HL-60/S4 (cell line): ENCODE results near the gene F3.

Experiments
- in situ Hi-C: fragments of 300-500 bp; cut with MboI; formaldehyde crosslinking; loops from 2 replicates; pipeline ENCODE4 v1.14.3; 2022; ENCODE audit warnings: low sequenced_read_pairs

The F3 gene

GRCh38 chr1:94553323-94553730 is 11.8 kb upstream of the F3 start:
- in situ Hi-C loops, result no loop called here

DNA sequence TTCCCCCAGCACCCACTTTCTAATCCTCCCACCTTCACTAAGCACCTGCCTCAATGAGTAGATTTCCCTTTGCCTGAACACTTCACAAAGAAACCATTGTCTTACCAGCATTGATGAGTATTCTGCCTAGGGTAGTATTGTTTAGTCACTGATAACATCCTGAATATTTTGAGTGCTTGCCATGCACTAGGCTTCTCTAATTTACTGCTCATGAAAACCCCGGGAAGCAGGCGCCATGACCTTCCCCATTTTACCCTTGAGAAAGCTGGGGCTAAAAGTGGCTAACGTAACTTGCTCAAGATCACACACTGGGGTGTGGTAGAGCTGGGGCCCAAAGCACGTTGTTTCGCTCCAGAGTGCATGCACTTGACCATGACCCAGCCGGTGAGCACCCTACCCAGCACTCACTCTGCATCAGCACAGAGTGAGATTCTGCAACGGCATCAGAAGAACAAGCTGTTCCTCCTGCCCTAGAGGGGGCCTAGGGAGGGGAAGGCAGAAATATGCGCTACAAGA is 10.6 kb upstream of the F3 start:
- in situ Hi-C loops, result no loop called here

DNA sequence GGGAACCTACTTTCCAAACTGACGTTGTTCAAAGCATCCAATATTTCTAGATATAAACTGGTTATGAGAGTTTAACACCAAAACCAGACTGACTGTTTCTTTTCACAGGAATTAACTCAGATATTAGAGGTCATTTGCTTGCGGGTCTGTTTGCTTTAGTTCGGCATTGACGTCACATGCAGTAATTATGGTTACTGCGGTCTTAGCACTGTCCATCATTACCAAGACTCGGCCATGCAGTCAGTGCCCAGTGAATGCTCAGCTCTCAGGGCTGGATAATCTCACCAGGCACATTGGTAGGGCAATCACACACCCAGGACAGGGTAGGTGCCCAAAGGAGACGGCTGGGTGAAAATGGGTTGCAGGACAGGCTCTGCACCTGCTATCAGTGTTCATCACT is 9.9 kb upstream of the F3 start:
- in situ Hi-C loops, result no loop called here

DNA sequence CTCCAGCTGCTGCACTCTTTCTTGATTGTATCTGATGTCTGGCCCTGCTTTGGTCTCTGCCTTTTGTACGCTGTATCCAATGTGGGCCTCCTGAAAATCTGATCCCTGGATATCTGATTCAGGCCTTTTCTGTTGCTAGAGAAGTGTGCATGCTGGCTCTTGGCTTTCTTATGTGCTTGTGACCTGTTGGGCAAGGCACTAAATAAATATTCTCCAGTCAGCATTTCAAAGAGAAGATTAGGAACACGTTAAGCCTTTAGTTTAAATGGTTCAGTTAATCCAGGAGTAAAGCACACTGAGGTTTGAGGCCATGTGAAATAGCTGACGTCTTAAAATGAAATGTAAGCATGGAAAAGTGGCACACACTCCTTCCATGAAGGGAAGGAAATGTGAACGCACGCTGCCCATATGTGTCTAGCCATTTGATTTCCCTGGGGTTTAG is 9.3 kb upstream of the F3 start:
- in situ Hi-C loops, result no loop called here

DNA sequence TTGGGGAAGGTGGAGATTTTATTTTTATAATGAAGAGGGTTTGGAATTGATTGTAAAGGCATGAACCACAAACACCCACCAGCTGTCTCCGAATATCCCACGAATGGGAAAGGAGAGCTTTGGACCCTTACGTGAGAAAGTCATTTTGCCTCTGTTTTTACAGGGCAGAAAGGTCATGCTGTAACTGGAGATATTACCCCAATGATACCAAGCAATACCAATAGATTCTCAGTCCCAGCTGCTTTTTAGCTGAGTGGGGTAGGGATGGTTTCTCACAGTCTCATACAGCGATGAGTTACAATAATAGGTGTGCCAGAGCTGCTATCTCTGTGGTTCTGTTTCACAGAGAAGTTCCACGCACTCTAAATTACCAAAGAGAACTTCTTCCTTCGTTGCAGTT is 8.8 kb upstream of the F3 start:
- in situ Hi-C loops, result no loop called here

GRCh38 chr1:94549706-94550105 is 8.1 kb upstream of the F3 start:
- in situ Hi-C loops, result no loop called here

GRCh38 chr1:94544706-94545490 is 3.3 kb upstream of the F3 start:
- in situ Hi-C loops, result no loop called here

GRCh38 chr1:94543893-94544635 is 2.5 kb upstream of the F3 start:
- in situ Hi-C loops, result no loop called here

DNA sequence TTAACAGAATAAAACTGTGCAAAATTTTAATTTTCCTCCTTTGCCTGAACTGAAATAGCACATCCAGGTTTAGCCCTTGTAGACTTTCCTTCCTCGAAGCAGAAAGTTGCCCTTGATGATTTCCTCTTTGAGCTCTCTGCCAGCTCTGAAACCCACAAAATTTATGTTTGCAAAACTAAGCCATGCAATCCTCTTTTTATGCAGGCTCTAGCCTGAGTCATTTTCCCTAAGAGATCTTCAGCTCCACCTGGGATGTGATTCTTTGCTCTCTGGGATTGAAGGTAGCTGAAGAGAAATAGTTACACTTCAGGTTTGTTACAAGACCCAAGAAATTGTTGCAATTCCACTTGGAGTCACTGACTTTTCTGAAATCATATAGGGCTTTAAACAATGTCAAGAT is 1.4 kb upstream of the F3 start:
- in situ Hi-C loops, result no loop called here

DNA sequence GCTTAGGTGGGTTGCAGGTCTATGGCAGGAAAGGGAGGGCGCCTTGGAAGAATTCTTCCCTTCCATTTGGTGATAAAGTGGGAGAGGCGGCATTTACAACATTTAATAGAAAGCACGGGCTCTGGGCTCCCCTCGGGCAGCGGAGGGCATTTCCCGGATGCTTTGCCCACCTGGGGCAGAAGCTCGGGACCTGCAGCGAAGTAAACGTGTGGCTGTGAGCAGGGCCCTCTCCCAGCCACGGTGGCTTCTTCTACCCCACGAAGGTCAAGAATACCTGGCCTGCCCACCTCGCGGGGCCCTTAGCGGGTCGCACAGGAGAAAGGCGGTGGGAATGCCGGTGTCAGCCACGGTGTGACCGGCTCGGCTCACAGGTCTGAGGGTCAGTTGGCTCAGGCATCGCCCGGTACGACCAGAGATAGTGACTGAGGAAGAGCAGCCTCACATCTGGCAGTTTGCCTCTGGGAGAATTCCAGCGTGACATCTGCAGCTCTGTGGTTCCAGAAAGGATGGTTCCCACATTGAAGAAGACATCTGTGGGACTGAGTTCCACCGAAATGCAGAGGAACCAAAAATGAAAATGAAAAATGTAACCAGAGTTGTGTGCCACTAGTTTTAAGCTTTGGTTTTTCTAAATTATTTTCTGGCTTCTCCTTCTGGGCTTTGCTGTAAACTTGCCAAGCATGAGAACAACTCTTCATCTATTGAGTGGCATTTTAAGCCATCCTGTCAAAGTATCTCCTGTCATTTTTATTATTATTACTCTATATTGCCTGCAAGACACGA is 720 bp upstream of the F3 start:
- in situ Hi-C loops, result no loop called here

DNA sequence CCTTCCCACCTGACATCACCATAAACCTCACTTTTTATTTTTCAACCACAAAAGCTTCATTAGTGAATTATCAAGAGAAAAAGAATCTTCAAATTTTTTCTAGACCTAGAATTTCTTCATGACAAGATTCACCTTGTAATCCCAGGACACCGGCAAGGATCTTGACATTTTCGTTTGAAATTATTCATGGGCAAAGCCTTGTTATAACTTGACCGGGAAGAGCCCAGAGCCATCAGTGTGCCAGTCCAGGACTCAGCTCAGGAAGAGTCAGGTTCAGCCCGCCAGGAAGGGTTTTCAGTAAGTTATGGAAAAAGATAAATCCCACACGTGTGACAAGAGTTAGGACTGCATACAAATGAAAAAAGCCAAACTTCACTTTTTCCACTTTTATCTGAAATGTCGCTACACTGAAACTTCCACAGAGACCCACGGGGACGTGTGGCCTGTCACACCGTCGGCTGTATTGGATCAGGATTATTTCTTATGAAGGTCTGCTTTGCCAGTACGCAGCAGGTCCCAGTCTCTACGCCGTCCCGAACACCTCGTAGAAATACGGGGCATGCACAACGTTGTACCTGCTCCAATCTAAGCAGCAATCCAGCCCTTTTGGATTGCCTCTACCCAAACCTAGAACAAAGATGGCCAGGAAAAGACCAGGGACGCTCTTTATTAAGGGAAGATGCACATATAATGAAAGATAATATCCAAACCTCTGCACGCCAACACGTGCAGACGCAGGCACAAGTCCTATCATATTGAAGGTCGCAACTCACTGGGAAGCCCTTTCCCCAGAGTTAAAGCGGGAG is 916 bp downstream of the F3 start:
- in situ Hi-C loops, result no loop called here

DNA sequence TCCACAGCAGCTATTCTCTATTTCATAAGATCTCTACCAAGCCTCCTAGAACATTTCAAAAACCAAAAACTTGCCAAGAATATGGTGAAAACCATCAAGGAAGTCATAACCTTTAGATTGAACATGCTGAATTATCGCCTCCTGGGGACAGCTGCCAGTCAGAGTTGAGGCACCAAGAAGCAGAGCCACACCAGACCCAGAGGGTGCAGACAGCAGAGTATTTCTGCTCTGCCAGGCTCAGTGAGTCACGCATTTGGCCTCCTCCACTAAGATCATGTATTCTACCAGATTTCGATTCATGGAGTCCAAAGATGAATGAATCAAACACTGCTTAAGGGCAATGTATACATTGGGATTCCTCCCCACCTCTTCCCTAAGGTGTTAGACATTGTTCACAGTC is 2.1 kb downstream of the F3 start:
- in situ Hi-C loops, result no loop called here

GRCh38 chr1:94538243-94538827 is 3.2 kb downstream of the F3 start:
- in situ Hi-C loops, result no loop called here

DNA sequence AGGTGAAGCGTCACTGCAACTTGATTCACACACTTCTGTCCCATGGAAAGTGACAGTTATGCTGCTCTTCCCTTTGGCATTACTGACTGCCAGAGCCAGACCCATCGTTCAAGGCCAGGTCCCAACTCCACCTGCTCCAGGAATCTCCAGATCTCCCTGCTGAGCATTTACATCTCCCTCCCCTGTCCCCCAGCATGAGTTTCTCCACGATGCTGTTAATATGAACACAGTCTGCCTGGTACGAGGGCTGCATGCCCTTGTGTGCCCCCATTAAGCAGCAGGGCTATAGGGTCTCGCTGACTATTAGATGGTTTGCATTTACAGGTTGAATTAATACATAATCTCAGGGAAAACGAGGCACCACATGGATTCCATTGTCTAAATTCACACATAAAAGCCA is 4.3 kb downstream of the F3 start:
- in situ Hi-C loops, result no loop called here

- in situ Hi-C loops, result no loop called here
Measured at GRCh38 chr1:94535879-94536278, 5.7 kb downstream of the F3 start.

GRCh38 chr1:94535095-94535494 is 6.5 kb downstream of the F3 start:
- in situ Hi-C loops, result no loop called here

- in situ Hi-C loops, result no loop called here
Measured at GRCh38 chr1:94532077-94532476, 9.5 kb downstream of the F3 start.

- in situ Hi-C loops, result no loop called here
Measured at GRCh38 chr1:94531664-94532063, 9.9 kb downstream of the F3 start.

DNA sequence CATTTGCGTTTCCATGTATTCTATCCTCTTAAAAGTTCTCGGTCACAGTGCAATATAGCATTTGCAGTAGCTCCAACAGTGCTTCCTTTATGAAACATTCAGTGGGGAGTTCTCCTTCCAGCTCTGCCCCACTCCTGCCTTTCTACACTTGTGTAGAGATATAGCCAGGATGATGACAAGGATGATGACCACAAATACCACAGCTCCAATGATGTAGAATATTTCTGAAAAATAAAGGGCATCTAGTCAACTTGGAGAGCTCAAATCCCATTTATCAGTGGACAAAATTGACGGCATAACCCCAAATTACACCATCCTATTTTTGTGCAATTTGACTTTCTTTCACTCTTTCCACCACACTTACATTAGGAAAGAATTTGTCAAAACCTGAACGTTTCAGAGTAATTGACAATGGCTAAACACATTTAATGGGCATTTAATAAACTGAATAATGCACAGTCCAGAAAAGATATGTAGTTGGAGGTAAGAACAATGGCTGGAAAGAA is 11.1 kb downstream of the F3 start:
- in situ Hi-C loops, result no loop called here

DNA sequence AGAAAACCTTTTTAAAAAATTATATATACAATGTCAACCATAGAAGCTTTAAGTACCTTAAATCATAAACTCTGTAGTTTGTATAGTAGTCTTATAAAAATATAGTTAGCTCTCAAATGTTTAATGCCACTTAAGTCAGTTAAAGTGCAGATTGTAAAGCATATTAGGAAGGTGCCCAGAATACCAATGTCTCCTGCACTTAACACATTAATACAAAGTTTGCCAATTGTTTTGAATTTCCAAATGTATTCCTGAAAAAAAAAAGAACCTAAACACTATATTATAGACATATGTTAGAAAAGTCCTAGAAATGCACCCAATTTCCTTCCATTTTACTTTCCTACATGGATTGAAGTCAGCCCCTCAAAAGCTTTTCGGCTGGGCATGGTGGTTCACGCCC is 12.1 kb downstream of the F3 start:
- in situ Hi-C loops, result no loop called here
